ENCODE measurements around the gene VAMP5.
"Not testable (repeated sequence)": the region's sequence is repeated elsewhere in the genome, so short reads cannot be mapped to it uniquely, and the experiment has no call there.

Gene VAMP5

GRCh38 chr2:85613717-85614515 lies 29.7 kb downstream of the VAMP5 start:
- DNase-seq (ENCODE audit: low read depth, low spot score): no peak
- no peak for TF ChIP-seq CTCF (IDR thresholded peaks at IDR 0.05; ENCODE audit: insufficient read depth, low read length, missing control alignments)
- no peak overlapping the region for H3K4me3 ChIP-seq (ENCODE audit: low read depth, low read length)
- POLR2A ChIA-PET: no interaction called here
- CTCF ChIA-PET: no interaction called here

GRCh38 chr2:85614757-85615156 lies 30.5 kb downstream of the VAMP5 start:
- POLR2A ChIA-PET; DNase-seq (ENCODE audit: low read depth, low spot score); H3K4me3 ChIP-seq (ENCODE audit: low read depth, low read length): not testable (repeated sequence)
- CTCF ChIA-PET: interaction anchor here (0.6 to 1.1 kb wide), 2 partner anchors 12 to 51 kb away, joined by 3 to 4 read pairs; partner anchors contain the start of gene TMEM150A

- TF ChIP-seq CTCF (IDR thresholded peaks at IDR 0.05; ENCODE audit: insufficient read depth, low read length, missing control alignments): no peak
- no peak overlapping the region for H3K4me3 ChIP-seq (ENCODE audit: low read depth, low read length)
- ChIA-PET POLR2A (interaction anchor here (1.4 kb wide), 1 partner anchor 77 kb away, joined by 5 read pairs; the partner anchor contains the start of gene MAT2A), CTCF (interaction anchor here (0.6 to 1.1 kb wide), 2 partner anchors 13 to 52 kb away, joined by 3 to 4 read pairs; partner anchors contain the start of gene TMEM150A)
- no peak for DNase-seq (ENCODE audit: low read depth, low spot score)
Observed at GRCh38 chr2:85615413-85615728, 31.1 kb downstream of the VAMP5 start.

GRCh38 chr2:85617723-85618122 lies 33.5 kb downstream of the VAMP5 start:
- CTCF ChIA-PET: interaction anchor here (1.6 to 2.0 kb wide), 2 partner anchors 20 to 31 kb away, joined by 6 to 9 read pairs; no protein-coding TSS in a partner anchor
- DNase-seq (ENCODE audit: low read depth, low spot score); POLR2A ChIA-PET: not testable (repeated sequence)
- peak overlapping the region; percentile 34 for H3K4me3 ChIP-seq (ENCODE audit: low read depth, low read length)

GRCh38 chr2:85619617-85620016 lies 35.4 kb downstream of the VAMP5 start:
- POLR2A ChIA-PET: interaction anchor here (0.7 kb wide), 1 partner anchor 19 kb away, joined by 4 read pairs; no protein-coding TSS in a partner anchor
- no peak for TF ChIP-seq CTCF (IDR thresholded peaks at IDR 0.05; ENCODE audit: insufficient read depth, low read length, missing control alignments)
- CTCF ChIA-PET: interaction anchor here (0.6 to 5.8 kb wide), 7 partner anchors 9 to 238 kb away, joined by 3 to 100 read pairs (median 3); no protein-coding TSS in a partner anchor
- DNase-seq (ENCODE audit: low read depth, low spot score): no peak
- no peak overlapping the region for H3K4me3 ChIP-seq (ENCODE audit: low read depth, low read length)

- DNase-seq (ENCODE audit: low read depth, low spot score): no peak
- H3K4me3 ChIP-seq (ENCODE audit: low read depth, low read length): no peak overlapping the region
- no peak for TF ChIP-seq CTCF (IDR thresholded peaks at IDR 0.05; ENCODE audit: insufficient read depth, low read length, missing control alignments)
- ChIA-PET POLR2A (interaction anchor here (0.6 kb wide), 1 partner anchor 16 kb away, joined by 3 read pairs; no protein-coding TSS in a partner anchor), CTCF (interaction anchor here (1.5 to 5.8 kb wide), 5 partner anchors 10 to 85 kb away, joined by 4 to 100 read pairs (median 7); no protein-coding TSS in a partner anchor)
Observed at GRCh38 chr2:85621338-85621737, 37.1 kb downstream of the VAMP5 start.

GRCh38 chr2:85623991-85624390 lies 39.8 kb downstream of the VAMP5 start:
- no peak for TF ChIP-seq CTCF (IDR thresholded peaks at IDR 0.05; ENCODE audit: insufficient read depth, low read length, missing control alignments)
- CTCF ChIA-PET: interaction anchor here (1.6 to 5.8 kb wide), 3 partner anchors 12 to 83 kb away, joined by 4 to 100 read pairs (median 59); no protein-coding TSS in a partner anchor
- no peak for DNase-seq (ENCODE audit: low read depth, low spot score)
- POLR2A ChIA-PET: no interaction called here
- H3K4me3 ChIP-seq (ENCODE audit: low read depth, low read length): no peak overlapping the region
